Kidney capillary endothelial cell (primary cell): ENCODE data around the gene NDUFAF8.
A peak's percentile ranks its signal among the peaks of the same experiment; 100 is the strongest.

Source experiments
- DNase-seq: peaks from one replicate; pipeline ENCODE4 v3.0.0-alpha.2; 2018; ENCODE audit warnings: low spot score

NDUFAF8 gene, protein sequence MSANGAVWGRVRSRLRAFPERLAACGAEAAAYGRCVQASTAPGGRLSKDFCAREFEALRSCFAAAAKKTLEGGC

DNA sequence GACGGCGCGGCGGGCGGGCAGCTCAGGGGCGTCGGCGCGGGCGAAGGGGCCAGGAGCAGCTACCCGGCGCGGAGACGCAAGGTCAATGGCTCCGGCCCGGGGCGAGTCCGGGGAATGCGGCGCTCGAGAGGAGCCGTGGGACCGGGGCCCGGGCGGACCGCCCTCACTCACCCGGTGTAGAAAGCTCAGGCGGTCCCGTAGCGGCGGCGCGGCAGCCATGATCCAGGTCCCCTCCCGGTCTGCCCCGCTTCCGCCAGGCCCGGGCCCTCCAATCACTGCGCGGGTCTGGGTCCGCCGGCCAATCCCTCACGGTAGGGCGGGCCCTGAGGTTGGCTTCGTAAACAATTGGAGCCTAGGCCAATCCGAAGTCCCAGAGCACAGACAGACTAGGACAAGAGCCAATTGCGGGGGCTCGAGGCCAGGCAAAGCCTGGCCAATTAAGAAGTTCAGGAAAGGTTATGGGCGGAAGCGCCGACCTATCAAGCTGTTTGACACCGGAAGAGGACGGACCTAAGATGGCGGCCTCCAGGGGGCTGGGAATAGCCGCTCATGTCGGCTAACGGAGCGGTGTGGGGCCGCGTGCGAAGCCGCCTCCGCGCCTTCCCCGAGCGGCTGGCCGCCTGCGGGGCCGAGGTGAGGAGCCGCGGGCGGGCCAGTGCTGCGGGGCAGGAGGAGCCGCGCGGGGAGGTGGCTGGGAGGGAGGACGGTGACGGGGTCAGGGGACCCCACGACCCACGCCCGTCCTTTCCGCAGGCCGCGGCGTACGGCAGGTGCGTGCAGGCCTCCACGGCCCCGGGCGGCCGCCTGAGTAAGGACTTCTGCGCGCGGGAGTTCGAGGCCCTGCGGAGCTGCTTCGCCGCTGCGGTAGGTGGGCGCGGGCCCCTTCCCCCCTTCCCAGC lies at the start of gene NDUFAF8, which contains the start of gene TEPSIN:
TSS of gene NDUFAF8 (plus strand) at position 504 of the 899 bp plus-strand sequence. CDS start at position 550, 46 bp downstream.
TSS of gene TEPSIN (minus strand) at position 241 of the 899 bp plus-strand sequence. CDS start at position 219, 22 bp downstream.
- DNase-seq: peak; percentile 100

DNA sequence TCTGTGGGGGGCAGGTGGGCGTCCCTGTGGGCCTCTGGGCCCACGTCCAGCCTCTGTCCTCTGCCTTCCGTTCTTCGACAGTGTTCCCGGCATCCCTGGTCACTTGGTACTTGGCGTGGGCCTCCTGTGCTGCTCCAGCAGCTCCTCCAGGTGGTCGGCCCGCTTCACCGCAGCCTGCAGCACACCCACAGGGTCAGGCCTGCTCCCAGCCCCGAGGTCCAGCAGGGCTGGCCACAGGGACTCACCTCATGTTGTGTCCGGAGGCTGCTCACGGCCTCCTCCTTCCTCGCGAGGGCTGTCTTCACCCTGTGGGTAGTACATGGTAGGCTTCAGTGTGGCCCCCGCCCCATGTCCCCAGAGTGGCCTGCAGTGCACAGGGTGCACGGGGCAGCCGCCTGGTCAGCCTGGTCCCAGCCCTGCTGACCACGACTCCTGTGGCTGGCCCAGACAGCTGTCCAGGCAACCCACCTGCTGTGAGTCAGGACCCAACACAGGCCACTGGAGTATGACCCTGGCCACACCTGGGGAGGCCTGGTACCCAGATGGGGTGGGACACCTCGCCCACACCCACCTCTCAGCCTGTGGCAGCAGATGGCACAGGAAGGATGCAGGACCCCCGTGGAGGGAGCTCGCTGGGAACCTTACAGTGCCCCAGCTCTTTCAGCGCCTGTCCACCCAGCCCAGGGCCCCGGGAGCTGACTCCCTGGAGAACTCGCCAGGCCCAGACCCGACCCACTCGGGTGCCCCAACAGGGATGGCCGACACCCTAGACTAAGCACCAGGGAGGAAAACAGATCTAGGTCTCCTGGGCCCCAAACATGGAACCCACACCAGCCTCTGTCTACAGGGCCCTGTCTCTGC lies 49.2 kb upstream of the NDUFAF8 start:
- DNase-seq: peak; percentile 20

DNA sequence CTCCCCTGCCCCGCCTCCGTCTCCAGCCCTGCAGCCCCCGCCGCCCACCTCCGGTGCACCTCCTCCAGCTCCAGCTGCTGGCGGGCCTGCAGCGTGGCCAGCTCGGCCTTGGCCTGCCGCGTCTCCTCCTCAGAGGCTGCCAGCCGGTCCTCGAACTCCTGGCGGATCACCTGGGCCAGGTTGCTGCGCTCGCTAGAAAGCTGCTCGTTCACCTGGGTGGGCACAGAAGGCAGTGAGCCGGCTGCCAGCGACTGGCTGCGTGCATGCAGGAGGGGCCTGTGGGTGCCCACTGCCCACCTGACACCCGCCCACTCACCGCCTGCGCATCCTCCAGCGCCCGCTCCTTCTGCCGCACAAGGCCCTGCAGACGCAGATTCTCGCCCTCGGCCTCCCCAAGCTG lies 48.5 kb upstream of the NDUFAF8 start:
- DNase-seq: no peak

DNA sequence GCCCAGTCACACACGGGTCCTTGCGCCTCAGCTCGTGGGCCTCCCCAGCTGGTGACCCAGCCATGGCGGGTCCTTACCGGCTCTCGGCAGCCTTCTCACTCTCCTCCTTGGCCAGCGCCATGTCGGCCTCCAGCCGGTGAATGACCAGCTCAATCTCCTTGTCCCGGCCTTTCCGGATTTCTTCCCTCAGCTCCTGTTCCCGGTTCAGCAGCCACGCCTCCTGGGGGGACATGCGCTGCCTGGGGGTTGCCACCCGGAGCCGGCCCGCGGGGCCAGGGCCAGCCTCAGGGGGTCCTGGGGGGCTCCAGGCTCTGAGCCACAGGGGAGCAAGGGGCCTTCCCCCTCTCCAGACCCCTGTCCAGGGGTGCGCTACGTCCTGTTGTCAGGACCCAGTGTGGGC lies 48.0 kb upstream of the NDUFAF8 start:
- DNase-seq: no peak

DNA sequence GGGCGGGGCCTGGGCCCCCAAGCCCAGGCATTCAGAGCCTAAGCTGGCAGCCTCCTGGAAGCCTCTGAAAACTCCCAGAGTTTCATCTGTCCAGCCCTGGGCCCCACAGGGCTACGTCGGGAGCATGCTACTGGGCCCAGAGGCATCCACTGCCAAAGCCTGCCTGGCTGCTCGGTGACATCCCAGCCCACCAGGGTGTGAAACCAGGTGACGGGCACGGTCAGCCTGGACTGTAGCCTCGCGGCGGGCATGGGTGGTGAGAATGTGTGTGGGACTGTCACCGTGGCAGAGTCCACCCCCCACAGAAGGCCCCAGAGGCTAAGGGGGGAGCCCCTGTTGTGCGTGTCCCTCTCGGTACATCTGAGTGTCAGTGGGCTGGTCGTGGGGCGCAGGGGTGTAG lies 47.5 kb upstream of the NDUFAF8 start:
- no peak for DNase-seq

DNA sequence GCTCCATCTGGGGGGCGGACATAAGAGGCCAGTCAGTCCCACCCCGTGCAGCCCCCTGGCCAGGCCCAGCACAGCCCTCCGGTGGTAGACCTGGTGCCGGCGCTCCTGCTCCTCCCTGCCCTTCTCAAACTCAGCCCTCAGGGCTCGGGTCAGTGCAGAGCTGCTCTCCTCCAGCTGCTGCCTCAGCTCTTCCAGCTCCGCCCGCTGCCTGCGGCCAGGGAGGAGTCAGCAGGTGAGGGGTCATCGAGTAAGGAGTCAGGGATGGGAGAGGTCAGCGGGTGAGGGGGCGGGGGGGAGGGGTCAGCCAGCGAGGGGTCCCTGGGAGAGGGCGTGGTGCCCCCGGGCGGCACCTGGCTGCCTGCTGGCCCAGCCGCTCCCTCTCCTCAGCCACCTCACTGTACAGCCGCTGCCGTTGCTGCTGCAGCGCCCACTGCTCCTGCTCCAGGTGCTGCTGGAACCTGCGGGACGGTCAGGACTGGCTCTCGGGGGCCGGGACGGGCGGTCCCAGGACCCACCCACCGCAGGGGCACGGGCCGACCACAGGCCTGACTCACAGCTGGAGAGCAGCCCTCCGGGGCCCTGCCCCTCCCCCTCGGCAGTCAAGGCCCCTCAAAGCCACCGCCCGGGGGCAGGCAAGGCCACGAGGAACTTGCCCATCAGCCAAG lies 46.6 kb upstream of the NDUFAF8 start:
- no peak for DNase-seq

DNA sequence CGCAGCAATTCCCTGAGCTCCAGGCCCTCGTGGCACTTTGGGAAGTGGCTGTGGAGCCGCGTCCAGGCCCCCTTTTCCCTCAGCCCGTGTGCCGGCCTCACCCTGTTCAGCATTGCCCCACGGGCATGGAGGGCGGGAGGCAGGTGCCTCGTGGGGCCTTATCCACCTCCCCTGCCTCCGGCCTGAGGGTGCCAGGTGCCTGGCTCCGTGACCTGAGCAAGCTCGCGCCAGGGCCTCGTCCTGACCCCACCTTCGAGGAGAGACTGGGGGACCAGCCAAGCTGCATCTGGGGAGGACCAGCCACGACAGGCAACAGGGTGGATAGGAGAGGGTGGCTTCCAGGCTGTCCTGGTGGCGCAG lies 46.1 kb upstream of the NDUFAF8 start:
- no peak for DNase-seq

DNA sequence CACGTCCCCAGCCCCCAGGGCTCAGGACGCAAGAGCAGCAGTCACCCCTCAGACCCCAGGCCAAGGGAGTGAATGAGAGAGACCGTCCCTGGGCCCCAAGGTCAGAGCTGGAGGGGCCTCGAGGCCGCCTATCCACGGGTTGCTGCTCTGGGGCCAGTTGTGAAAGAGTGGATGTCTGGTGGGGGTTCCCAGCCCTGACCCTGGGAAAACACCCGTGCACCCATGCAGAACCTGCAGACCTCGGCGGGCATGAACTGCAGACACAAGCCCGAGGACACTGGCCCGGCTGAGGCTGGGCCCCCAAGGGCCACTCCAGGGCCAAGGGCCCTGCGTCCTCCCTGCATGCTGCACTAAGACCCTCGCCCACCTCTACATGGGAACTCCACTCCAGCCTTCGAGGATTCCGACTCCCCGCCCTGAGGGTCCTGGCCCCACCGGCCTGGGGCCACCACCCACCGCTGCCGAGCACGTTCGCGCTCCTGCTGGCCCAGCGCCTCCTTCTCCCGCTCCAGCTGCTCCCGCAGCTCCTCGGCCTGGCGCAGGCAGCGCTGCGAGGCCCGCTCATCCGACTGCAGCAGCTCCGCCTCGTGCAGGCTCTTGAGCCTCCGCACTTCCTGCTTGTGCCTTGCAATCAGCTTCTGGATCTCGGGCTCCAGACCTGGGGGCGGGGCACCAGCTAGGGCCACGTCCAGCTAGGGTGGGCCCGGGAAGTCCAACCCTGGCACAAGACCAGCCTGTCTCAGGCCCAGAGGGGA lies 45.5 kb upstream of the NDUFAF8 start:
- no peak for DNase-seq

DNA sequence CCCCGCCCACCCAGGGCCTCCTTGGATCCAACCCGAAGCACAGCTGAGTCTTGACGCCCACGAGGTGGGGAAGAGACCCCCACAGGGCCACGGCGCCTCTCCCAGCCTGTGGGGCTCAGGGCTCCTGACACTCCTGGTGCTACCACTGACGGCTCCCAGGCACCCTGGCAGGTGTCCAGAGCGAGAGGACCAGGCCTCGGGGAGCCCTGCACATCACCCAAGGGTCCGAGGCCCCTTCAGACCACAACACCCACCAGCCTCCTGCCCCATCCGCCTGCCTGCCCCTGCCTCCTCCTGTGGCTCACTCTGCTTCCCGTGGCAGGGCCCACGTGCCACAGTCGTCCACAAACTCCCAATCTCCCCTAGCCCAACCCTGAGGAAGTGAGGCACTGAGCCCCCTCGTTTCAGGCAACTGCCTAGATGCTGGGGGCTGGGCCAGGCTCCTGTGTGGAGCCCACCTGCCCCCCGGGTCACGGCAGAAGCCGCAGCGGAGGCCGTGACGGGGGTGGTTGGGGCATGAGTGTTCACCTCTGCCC lies 44.8 kb upstream of the NDUFAF8 start:
- DNase-seq: no peak

DNA sequence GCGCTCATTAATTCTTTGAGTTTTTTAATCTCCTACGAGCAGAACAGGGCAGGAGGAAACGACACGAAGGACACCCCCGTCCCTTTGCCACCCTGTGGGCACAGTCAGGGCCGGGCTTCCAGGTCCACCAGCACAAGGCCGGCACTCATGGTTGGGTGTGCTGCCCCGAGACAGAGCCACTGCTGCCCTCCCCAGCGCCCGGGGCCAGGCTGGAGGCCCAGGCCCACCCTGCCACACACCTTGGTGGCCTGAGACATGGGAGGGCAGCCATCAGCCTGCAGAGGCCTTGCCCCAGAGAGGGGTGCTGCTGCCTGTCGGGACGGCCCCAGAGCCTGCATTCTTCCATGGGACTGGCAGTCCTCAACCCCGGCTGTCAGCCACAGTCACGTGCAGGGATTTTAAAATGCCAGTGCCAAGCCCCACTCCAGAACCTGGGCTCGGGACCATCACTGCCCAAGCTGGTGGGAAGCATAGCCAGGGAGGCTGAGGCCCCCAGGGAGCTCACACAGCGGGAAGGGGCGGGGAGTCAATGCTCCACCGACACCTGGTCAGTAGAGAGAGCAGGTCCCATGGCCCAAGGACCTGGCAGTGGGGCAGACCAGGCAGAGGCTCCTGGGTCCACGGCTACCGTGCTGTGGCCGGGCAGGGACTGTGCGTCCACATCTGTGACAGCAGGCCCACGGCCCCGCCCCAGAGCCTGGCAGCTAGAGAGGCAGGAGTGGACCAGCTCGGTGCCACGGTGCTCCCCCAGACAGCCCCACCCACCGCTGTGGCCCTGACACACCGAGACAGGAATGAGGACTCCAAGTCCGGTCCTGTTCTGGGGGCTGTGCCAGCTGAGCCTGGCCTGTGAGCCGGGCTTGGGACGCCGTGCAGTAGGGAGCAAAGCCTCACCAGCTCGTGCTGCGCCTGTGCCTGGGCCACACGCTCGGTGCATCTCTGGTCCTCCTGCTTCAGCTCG lies 43.9 kb upstream of the NDUFAF8 start:
- DNase-seq: no peak

DNA sequence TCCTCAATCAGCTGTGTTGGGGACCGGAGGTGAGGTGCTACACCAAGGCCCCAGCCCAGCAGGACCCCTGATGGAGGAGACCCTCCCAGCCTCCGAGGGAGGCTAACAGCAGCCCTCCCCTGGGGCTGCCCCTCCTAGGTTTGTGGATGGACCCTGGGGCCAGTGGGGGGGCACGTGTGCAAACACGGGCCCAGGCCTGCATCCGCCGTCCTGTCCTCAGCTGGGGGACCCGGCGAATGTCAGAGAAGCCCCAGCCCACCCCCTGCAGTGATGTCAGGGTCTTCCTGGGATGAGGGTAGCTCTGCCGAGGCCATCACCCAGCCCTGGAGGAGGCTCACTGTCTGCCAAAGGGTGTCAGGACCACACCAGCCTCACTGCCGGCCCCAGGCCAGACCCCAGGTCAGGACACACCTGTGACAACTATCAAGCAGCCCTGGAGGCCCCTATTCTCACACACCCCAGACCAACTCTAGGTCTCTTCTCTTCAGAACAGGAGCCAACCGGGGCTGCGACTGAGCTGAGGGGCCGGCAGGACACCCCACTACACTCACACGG lies 43.1 kb upstream of the NDUFAF8 start:
- DNase-seq: no peak

DNA sequence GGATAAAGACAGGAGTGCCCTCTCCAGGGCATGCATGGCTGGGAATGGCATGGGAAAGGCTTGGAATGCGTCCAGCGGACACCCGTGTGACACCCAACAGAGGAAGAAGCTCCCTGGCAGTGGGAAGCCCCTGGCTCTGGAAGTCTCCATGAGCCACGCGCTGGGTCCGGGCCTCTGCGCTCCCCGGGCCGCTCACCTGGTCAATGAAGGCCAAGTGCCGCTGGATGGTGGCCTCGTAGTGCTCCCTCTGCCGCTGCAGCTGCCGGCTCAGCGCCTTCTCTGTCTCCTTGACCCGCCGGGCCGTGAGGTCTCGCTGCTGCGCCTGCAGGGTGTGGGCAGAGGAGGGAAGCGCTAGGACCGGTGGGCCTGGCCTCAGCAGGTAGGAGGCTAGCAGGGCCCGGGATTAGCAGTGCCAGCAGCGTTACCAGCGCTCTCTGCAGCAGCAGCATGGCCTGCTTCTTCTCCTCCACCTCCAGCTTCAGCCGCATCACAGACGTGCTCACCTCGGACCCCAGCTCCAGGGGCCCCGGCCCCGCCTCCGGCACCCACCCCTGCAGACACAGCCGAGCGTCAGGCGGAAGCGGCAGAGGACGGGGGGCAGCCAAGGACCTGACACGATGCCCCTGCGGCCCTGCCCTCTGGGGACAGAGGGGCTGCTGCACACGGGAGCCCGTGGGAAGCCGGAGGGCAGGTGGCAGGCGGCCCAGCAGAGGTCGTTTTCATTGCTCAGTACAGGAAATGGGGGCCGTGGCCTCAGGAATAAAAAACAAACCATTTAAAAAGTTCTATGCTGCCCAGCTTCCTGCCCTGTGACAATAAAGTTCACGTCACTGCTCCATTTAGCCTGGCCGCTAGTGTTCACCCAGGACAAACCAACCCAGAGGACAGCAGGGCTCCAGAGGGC lies 42.4 kb upstream of the NDUFAF8 start:
- DNase-seq: peak; percentile 51

DNA sequence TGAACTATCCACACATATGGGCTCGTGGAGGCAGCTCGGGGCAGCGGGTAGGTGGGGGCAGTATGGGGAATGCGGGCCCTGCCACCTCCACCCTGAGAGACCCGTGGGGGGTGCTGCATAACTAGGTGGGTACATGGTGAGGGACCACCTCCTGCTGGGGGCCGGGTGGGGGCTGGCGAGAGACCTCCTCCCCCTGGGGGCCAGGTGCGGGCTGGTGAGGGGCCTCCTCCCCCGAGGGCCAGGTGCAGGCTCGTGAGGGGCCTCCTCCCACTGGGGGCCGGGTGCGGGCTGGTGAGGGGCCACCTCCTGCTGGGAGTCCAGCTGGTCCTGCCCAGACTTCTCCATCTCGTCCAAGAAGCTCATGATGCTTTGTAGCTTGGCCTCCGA lies 41.7 kb upstream of the NDUFAF8 start:
- no peak for DNase-seq

DNA sequence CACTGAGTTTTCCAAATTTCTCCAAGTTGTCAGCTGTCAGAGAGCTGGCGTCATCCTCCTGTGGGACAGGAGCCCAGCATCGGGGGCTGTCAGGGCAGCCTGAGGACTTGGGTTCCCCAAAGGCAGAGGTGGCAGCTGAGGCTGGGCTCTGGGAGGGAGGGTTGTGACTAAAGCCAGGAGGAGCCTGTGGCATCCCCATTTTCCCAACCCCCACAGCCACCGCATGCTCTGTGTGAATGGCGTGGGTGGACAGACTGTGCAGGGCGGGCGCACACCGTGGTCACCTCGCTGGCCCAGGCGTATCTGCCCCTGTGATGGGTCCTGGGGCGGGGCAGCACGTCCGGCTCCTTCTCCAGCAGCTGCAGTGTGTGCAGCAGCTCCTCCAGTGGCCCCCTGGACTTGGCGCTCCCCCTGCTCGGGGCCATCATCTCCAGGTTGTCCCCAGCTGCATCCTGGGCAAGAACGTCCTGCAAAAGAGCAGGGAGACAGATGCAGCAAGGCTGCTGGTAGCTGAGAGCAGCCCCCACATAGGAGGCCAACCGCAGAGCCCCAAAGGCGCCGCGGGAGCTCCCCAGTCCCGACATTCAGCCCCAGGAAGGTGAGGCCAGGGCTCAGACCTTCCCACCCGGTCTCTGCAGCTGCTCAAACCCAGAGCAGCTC lies 41.2 kb upstream of the NDUFAF8 start:
- no peak for DNase-seq

DNA sequence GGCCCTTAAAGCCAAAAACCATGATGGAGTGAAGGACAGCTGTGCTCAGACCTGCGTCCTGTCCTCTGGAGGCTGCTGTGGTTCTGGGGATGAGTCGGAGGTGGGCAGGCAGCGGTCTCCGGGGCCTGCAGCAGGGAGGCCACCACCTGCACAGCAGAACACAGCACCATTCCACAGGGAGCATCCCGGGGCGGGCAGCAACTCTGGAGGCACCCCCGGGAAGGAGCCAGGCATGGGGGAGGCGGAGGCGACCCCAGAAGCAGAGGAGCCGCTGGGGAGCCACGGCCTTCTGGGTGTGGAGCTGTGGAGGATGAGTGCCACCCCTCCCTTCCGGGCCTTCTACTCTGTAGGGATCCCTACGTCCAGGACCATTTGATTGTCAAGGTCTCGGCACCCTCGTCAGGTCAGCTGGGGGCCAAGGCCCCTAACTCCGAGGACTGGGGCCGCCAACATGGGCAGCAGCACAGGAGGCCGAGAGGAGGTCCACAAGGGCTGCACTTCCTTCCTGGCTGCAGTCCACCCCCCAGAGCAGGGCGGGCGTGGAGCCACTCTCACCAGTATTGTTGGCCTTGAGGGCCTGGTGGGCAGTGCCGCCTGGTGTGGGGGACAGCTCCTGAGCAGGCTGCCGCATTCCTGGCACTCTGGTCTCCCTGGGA lies 40.2 kb upstream of the NDUFAF8 start:
- no peak for DNase-seq

DNA sequence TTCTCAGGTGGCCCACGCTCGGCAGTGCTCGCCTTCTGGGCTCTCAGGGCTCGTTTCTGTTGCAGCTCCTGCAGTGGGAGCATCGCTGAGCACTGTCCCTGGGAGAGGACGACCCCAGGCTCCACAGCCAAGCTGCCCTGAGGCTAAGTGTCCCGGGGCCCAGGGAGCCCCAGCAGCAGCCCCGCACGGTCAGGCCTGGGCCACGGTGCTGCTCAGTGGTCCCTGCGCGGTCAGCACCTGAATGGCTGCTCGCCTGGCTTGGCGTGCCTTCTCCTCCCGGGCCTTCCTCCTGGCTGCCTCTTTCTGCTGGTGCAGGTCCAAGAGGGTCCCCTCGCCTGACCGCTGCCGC lies 39.7 kb upstream of the NDUFAF8 start:
- DNase-seq: no peak

DNA sequence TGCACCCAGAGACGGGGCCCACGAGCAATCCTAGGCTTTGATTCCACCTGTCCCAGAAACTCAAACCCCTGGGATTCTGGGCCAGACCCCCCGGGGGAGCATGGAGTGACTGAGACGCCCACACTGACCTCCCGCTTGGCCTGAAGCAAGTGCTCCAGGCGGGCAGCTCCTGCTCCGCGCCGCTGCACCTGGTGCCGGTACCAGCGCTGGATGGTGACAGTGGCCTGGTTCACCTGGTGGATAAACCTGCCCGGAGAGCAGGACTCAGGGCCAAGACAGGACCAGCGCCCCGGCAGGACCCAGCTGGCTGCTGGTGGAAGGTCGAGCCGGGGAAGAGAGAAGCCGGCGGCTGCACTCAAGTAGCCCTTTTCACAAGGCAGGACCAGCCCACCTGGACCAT lies 38.9 kb upstream of the NDUFAF8 start:
- DNase-seq: no peak
